Tibial nerve (tissue), 4 donors: Measurements from ENCODE around the gene ABCC8. TPM values are rescaled to one million over a fixed set of nuclear protein-coding genes. Genes with fewer than 3 reads are reported as not detected.

Experiments used
- DNase-seq, 2 donors: peaks; one replicate each; pipeline ENCODE4 v3.0.0-alpha.2; 2019; ENCODE audit warnings: low spot score in 2 of 2
- H3K27ac ChIP-seq, 4 donors: fragments of 200-600 bp; sonication (generic) in 3 of 4; one replicate each; pipeline ENCODE4 v1.5.1; 2017 to 2019; ENCODE audit warnings: mild to moderate bottlenecking in 1 of 4
- H3K27me3 ChIP-seq, 2 donors: fragments of 200-600 bp; sonication (generic) in 1 of 2; one replicate each; pipeline versions ENCODE4 v1.5.1 to v1.6.0; 2017 to 2019
- H3K36me3 ChIP-seq, 3 donors: fragments of 200-600 bp; sonication (generic); one replicate each; pipeline ENCODE4 v1.5.1; 2018 to 2019
- H3K4me1 ChIP-seq, 4 donors: fragments of 200-600 bp; sonication (generic) in 3 of 4; one replicate each; pipeline ENCODE4 v1.5.1; 2017 to 2019
- H3K4me3 ChIP-seq, 4 donors: fragments of 200-600 bp; sonication (generic) in 3 of 4; one replicate each; pipeline ENCODE4 v1.5.1; 2017 to 2019; ENCODE audit warnings: mild to moderate bottlenecking in 1 of 4, moderate library complexity in 1 of 4
- H3K9me3 ChIP-seq, 4 donors: fragments of 200-600 bp; sonication (generic) in 3 of 4; one replicate each; pipeline ENCODE4 v1.5.1; 2017 to 2019
- EP300 ChIP-seq, 2 donors: sonication (generic); formaldehyde crosslinking; IDR thresholded peaks; one replicate each; pipeline ENCODE4 v1.6.1; 2017; ENCODE audit warnings: antibody characterized with exemption in 2 of 2, mild to moderate bottlenecking in 1 of 2
- POLR2A ChIP-seq, 2 donors: fragments of 450-650 bp; IDR thresholded peaks; one replicate each; pipeline ENCODE4 v1.6.1; 2017; ENCODE audit warnings: antibody characterized with exemption in 2 of 2, mild to moderate bottlenecking in 2 of 2, moderate library complexity in 2 of 2
- WGBS, 2 donors: methylation state at CpG; one replicate each; pipeline ENCODE4 v1.1.5; 2018; 5-methylcytosine and 5-hydroxymethylcytosine counted together
- total RNA-seq, 4 donors: library from RNA; depleted of rRNA; stranded (reverse); fragments of >200 nt; gene quantifications; one replicate each; pipeline ENCODE4 v1.1.0, GENCODE V29; 2016
- TF ChIP-seq, protein P1 (sequence below), 5 experiments: fragments of 200-600 bp in 3 of 5; fragments of 450-650 bp in 2 of 5; sonication (generic) in 3 of 5; IDR thresholded peaks; one replicate each; pipeline ENCODE4 v1.5.1; 2016 to 2019; ENCODE audit warnings: antibody characterized with exemption in 5 of 5, mild to moderate bottlenecking in 3 of 5, moderate library complexity in 2 of 5

ABCC8 gene
- total RNA-seq, 4 donors from 2014 or later, result 1.3 to 8.6 (median 5.1) TPM

DNA sequence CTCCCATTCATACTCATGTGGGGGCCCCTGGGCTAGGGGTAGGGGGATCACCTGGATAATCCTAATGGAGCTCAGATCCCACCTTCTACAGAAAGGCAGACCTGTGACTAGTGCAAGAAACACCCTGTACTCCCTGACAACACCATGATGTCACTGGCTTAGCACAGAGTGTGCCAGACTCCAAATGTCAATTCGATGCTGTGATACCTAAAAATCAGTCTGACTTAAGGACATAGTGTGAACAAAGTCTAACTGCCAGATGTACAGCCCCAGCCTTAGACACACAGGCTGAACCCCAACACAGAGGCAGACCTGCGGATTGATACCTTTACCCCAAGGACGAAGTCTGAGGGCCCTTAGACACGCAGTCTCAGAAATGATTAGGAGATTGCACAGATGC lies 8.5 kb downstream of the ABCC8 start:
- no peak for DNase-seq
- H3K4me3 ChIP-seq, result no peak overlapping the region
- no peaks in the 10 kb centered on the region for H3K36me3 ChIP-seq
- no peaks in the 10 kb centered on the region for H3K9me3 ChIP-seq
- H3K27ac ChIP-seq, result no peak overlapping the region
- no peaks in the 10 kb centered on the region for H3K27me3 ChIP-seq
- 85 to 91% methylated on average over 4 of the region's 4 CpGs for WGBS, 2 donors
- TF ChIP-seq POLR2A (IDR thresholded peaks at IDR 0.05) (no peak), EP300 (IDR thresholded peaks at IDR 0.05) (no peak)
- H3K4me1 ChIP-seq, result no peaks in the 10 kb centered on the region

DNA sequence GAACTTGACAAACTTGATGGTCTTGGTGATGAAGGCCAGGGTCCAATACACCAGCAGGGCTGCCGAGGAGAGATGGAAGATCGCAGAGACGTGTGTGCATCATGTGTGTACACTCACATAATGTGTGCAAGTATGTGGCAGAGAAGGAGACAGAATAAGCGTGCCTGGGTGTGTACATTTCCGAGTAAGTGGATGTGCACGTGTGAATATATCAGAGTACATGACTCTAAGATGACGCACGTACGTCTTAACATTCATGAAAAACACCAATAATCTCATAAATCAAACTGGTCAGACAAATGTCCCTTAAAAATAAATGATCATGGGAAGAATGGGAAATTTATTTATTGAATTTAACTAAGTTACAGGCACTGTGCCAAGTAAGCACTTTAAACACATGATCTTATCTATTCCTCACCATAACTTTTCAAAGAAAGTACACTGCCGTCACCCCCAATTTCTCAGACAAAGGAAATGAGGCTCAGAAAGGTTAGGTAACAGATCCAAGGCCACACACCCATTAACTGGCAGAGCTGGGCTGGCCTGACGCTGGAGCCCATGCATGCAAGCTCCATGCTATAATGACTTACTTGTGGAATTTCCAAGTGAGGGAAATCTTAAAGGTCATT lies 13.0 kb downstream of the ABCC8 start:
- WGBS, 2 donors, result 83 to 84% methylated on average over 11 of the region's 11 CpGs
- Histone ChIP-seq H3K27me3 (no peaks in the 10 kb centered on the region), H3K4me1 (peaks cover 0 to 5% (median 0%) of the 10 kb centered on the region in 4 donors), H3K27ac (no peak overlapping the region), H3K4me3 (no peak overlapping the region), H3K36me3 (no peaks in the 10 kb centered on the region), H3K9me3 (no peaks in the 10 kb centered on the region)
- TF ChIP-seq, protein P1, sequence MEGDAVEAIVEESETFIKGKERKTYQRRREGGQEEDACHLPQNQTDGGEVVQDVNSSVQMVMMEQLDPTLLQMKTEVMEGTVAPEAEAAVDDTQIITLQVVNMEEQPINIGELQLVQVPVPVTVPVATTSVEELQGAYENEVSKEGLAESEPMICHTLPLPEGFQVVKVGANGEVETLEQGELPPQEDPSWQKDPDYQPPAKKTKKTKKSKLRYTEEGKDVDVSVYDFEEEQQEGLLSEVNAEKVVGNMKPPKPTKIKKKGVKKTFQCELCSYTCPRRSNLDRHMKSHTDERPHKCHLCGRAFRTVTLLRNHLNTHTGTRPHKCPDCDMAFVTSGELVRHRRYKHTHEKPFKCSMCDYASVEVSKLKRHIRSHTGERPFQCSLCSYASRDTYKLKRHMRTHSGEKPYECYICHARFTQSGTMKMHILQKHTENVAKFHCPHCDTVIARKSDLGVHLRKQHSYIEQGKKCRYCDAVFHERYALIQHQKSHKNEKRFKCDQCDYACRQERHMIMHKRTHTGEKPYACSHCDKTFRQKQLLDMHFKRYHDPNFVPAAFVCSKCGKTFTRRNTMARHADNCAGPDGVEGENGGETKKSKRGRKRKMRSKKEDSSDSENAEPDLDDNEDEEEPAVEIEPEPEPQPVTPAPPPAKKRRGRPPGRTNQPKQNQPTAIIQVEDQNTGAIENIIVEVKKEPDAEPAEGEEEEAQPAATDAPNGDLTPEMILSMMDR (IDR thresholded peaks at IDR 0.05), result no peak
- TF ChIP-seq EP300 (IDR thresholded peaks at IDR 0.05) (no peak), POLR2A (IDR thresholded peaks at IDR 0.05) (no peak)
- no peak for DNase-seq

DNA sequence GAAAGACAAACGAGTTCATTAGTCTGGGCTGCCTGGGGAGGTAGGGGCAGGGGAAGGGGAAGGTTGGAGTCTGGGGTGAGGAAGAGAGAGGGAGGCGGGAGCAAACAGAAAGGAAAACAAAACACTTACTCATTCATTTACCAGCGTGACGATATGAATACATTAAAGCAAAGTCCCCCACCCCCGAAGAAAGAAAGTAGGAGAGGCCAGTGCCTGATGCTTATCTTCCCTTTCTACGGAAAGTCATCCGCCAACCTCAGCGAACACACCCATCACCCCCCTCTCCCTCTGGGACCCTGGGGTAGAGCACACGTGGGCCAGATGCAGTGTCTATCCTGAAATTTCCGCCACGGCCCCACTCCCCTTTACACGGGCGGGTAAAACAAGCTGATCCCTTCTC lies 13.7 kb downstream of the ABCC8 start:
- no peak overlapping the region for H3K27ac ChIP-seq
- 61 to 66% methylated on average over 13 of the region's 13 CpGs for WGBS, 2 donors
- no peaks in the 10 kb centered on the region for H3K36me3 ChIP-seq
- no peaks in the 10 kb centered on the region for H3K27me3 ChIP-seq
- H3K4me3 ChIP-seq, result no peak overlapping the region
- H3K4me1 ChIP-seq, result peaks cover 0 to 5% (median 0%) of the 10 kb centered on the region in 4 donors
- no peak for DNase-seq
- no peak for TF ChIP-seq POLR2A (IDR thresholded peaks at IDR 0.05)
- TF ChIP-seq EP300 (IDR thresholded peaks at IDR 0.05), result no peak
- TF ChIP-seq, protein P1 (IDR thresholded peaks at IDR 0.05), result no peak
- no peaks in the 10 kb centered on the region for H3K9me3 ChIP-seq

DNA sequence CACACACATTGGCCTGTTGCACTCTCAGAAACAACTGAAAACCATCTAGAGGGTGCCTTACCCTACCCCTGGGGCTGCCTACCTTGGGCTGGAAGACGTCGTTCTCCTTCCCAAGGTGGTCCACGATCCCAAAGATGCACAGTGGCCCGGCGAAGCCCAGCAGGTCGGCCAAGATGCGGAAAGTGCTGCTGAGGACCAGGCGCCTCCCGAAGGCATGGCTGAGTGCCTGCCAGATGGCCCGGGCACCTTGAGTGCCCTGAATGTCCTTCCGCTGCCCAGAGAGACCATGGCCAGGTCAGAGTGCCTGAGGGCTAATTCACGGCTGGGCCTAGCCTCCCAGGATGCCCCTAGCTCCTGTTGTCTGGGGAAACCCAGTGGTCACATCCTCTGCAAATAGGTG lies 16.2 kb downstream of the ABCC8 start:
- Histone ChIP-seq H3K9me3 (no peaks in the 10 kb centered on the region), H3K4me3 (no peak overlapping the region), H3K36me3 (no peaks in the 10 kb centered on the region), H3K4me1 (peaks cover 0 to 5% (median 0%) of the 10 kb centered on the region in 4 donors), H3K27ac (no peak overlapping the region), H3K27me3 (no peaks in the 10 kb centered on the region)
- no peak for DNase-seq
- WGBS, 2 donors, result 92 to 95% methylated on average over 12 of the region's 12 CpGs
- TF ChIP-seq EP300 (IDR thresholded peaks at IDR 0.05), result no peak
- TF ChIP-seq POLR2A (IDR thresholded peaks at IDR 0.05), result no peak
- TF ChIP-seq, protein P1 (IDR thresholded peaks at IDR 0.05), result no peak

DNA sequence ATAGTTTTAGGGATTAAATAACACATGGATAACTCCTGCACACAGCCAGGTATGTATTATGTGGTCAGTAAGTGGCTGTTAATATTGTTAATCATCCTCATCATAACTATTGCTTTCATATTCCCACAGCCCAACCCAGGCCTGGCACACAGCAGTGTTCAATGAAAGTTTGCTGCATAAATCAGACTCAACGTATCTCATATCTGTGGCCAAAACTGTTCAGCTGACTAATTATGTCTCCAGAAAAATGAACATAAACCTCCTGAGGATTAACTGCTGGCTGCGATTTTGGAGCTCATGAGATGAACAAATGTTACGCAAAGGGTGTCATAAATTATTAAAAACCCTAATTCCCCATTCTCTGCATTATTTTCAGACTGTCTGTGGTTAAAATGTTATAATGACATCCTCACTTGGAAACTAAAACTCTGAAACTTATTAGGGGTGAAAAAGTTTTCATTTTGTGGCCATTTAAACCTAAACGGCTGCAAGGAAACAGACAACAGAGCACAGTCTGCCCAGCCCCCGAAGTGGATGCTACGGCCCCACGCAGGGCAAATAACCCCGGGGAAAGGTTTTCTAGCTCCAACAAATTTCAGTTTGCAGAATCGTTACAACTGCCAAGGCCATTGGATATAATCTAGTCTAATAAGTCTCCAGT lies 17.3 kb downstream of the ABCC8 start:
- peak in 1 of 2 donors; percentile 43 for TF ChIP-seq EP300 (IDR thresholded peaks at IDR 0.05)
- TF ChIP-seq, protein P1 (IDR thresholded peaks at IDR 0.05), result no peak
- TF ChIP-seq POLR2A (IDR thresholded peaks at IDR 0.05), result no peak
- no peak overlapping the region for H3K4me3 ChIP-seq
- no peak overlapping the region for H3K27ac ChIP-seq
- WGBS, 2 donors, result 45 to 48% methylated on average over 9 of the region's 9 CpGs
- H3K36me3 ChIP-seq, result no peaks in the 10 kb centered on the region
- no peak for DNase-seq
- H3K9me3 ChIP-seq, result no peaks in the 10 kb centered on the region
- H3K27me3 ChIP-seq, result no peaks in the 10 kb centered on the region
- H3K4me1 ChIP-seq, result peaks cover 0 to 5% (median 0%) of the 10 kb centered on the region in 4 donors
